HepG2 (cell line): ENCODE data around the gene GSK3B. TPM values are rescaled to one million over a fixed set of nuclear protein-coding genes. Genes with fewer than 3 reads are reported as not detected.
A peak's percentile ranks its signal among the peaks of the same experiment; 100 is the strongest.

Experiments used
- ATAC-seq: fragments of 200-7000 bp; cut with Tn5 transposase; 3 replicates; pipeline ENCODE4 v1.9.1; 2020; ENCODE audit warnings: mild to moderate bottlenecking, moderate library complexity
- BruUV-seq: library from RNA; stranded (reverse); fragments of 400-500 nt; replicated peaks from 2 replicates; lab custom pipeline; 2021; lab: Mats Ljungman, UMichigan
- CTCF ChIA-PET: fragments of 300-600 bp; formaldehyde crosslinking; extraction: SDS; loops from one replicate; lab custom pipeline; 2021; ENCODE audit warnings: low total read pairs, inconsistent platforms, low intra/inter-chr PET ratio; lab: Yijun Ruan, JAX
- POLR2A ChIA-PET: fragments of 350-600 bp; sonication (Branson Sonifier 250); formaldehyde crosslinking; loops from one replicate; lab custom pipeline; 2020; ENCODE audit warnings: antibody characterized with exemption, inconsistent platforms; lab: Yijun Ruan, JAX
- DNase-seq: peaks from one replicate; pipeline ENCODE4 v3.0.0-alpha.2; 2015; ENCODE audit warnings: low spot score
- FAIRE-seq: peaks from 3 replicates; lab custom pipeline; 2011; peaks lifted over from hg19 to GRCh38; lab: Jason Lieb, UNC
- H2AFZ ChIP-seq: one replicate; pipeline ENCODE4 v1.6.1; 2011; ENCODE audit warnings: low read length, inconsistent platforms
- H3K27ac ChIP-seq: fragments of 300-600 bp; 3 replicates; pipeline ENCODE4 v1.8.0; 2011; ENCODE audit warnings: mixed run types, mild to moderate bottlenecking, mixed read lengths, low read length, inconsistent platforms; ENCODE audit not compliant: insufficient read depth; ENCODE audit errors: extremely low read length
- H3K27me3 ChIP-seq, 2 experiments: fragments of 200-600 bp in 1 of 2; 2 replicates in 1 of 2; 3 replicates in 1 of 2; pipeline versions ENCODE4 v1.6.0 to v1.8.0; 2011; ENCODE audit warnings: low read length in 2 of 2, mild to moderate bottlenecking in 2 of 2, moderate library complexity in 2 of 2, inconsistent platforms in 1 of 2; ENCODE audit not compliant: insufficient read depth in 2 of 2, control insufficient read depth in 1 of 2
- H3K36me3 ChIP-seq, 2 experiments: fragments of 200-600 bp in 1 of 2; replicated peaks in 1 of 2; 2 replicates in 1 of 2; 3 replicates in 1 of 2; pipeline versions ENCODE4 v1.5.1 to v1.8.0; 2011; ENCODE audit warnings: low read length in 2 of 2, inconsistent platforms in 1 of 2; ENCODE audit not compliant: insufficient read depth in 2 of 2, control insufficient read depth in 1 of 2
- H3K4me1 ChIP-seq: 2 replicates; pipeline ENCODE4 v1.5.1; 2012; ENCODE audit warnings: low read length, inconsistent platforms; ENCODE audit not compliant: insufficient read depth
- H3K4me2 ChIP-seq: 2 replicates; pipeline ENCODE4 v1.6.0; 2011; ENCODE audit warnings: low read depth, low read length, inconsistent platforms
- H3K4me3 ChIP-seq, 3 experiments: fragments of 200-600 bp in 1 of 3; sonication (generic), shearing (Covaris generic) in 1 of 3; replicated peaks in 1 of 3; 2 replicates each; pipeline ENCODE4 v1.5.1; 2011 to 2016; ENCODE audit warnings: low read length in 3 of 3, inconsistent platforms in 2 of 3, low read depth in 2 of 3, mild to moderate bottlenecking in 2 of 3, control low read depth in 1 of 3, mixed read lengths in 1 of 3; ENCODE audit not compliant: insufficient read depth in 1 of 3
- H3K79me2 ChIP-seq: one replicate; pipeline ENCODE4 v1.6.1; 2011; ENCODE audit warnings: low read length, inconsistent platforms; ENCODE audit not compliant: insufficient read depth
- H3K9ac ChIP-seq: 2 replicates; pipeline ENCODE4 v1.6.0; 2011; ENCODE audit warnings: mild to moderate bottlenecking, low read depth, low read length, inconsistent platforms; ENCODE audit not compliant: insufficient read depth
- H3K9me3 ChIP-seq: 2 replicates; pipeline ENCODE4 v1.5.1; 2012; ENCODE audit warnings: mild to moderate bottlenecking, low read length
- H4K20me1 ChIP-seq: 2 replicates; pipeline ENCODE4 v1.6.0; 2011; ENCODE audit warnings: inconsistent platforms, mild to moderate bottlenecking, low read length, moderate library complexity; ENCODE audit not compliant: insufficient read depth
- HNF1A ChIP-seq, 2 experiments: sonication (generic) in 1 of 2; formaldehyde crosslinking in 1 of 2; IDR thresholded peaks; 2 replicates each; pipeline versions ENCODE4 v1.4.0 to v1.6.1; 2016 to 2020; ENCODE audit warnings: borderline replicate concordance in 1 of 2, low read depth in 1 of 2, mild to moderate bottlenecking in 1 of 2, missing genetic modification reagents in 1 of 2
- HOXD1 ChIP-seq: sonication (generic); formaldehyde crosslinking; IDR thresholded peaks from 2 replicates; pipeline ENCODE4 v1.5.0; 2020; ENCODE audit warnings: missing genetic modification reagents
- MAFF ChIP-seq: IDR thresholded peaks from 2 replicates; pipeline ENCODE4 v1.6.1; 2011; ENCODE audit warnings: low read depth, low read length, improper control_type of control experiment
- MAFK ChIP-seq, 2 experiments: IDR thresholded peaks in 1 of 2; conservative IDR thresholded peaks in 1 of 2; 2 replicates each; pipeline ENCODE4 v1.6.1; 2011; ENCODE audit warnings: improper control_type of control experiment in 2 of 2, low read length in 2 of 2
- ZNF3 ChIP-seq: IDR thresholded peaks from 2 replicates; pipeline ENCODE4 v1.7.0; 2017; ENCODE audit warnings: inconsistent platforms
- ZNF574 ChIP-seq: sonication (generic); formaldehyde crosslinking; IDR thresholded peaks from 2 replicates; pipeline ENCODE4 v1.4.0; 2020; ENCODE audit warnings: missing genetic modification reagents
- WGBS: methylation state at CpG from one replicate; pipeline ENCODE4 v1.1.6; 2017; ENCODE audit warnings: low lambda C conversion rate; 5-methylcytosine and 5-hydroxymethylcytosine counted together
- in situ Hi-C: cut with HindIII; loops from 2 replicates; pipeline ENCODE4 v1.10.0; 2017; ENCODE audit warnings: low pct_unique_long_range_greater_than_20kb; ENCODE audit not compliant: extremely low pct_ligation_motif_present
- intact Hi-C: fragments of 100-400 bp; cut with micrococcal nuclease; formaldehyde crosslinking; loops from one replicate; pipeline ENCODE4 v1.10.0; 2022; ENCODE audit not compliant: unreplicated experiment
- polyA plus RNA-seq, 8 experiments: library from polyadenylated mRNA; depleted of rRNA in 3 of 8; stranded (reverse) in 7 of 8; unstranded in 1 of 8; fragments of >200 nt; fragmentation: Illumina TruSeq in 4 of 8; extraction: Trizol in 4 of 8; gene quantifications; 2 replicates each; pipeline versions ENCODE4 v1.2.1 to v1.2.3, GENCODE V29; 2011 to 2016; ENCODE audit warnings: low read depth in 4 of 8, missing spikeins in 1 of 8, mixed read lengths in 1 of 8; ENCODE audit not compliant: insufficient read depth in 1 of 8
- total RNA-seq, 5 experiments: library from RNA; depleted of rRNA; stranded (reverse); fragments of >200 nt; fragmentation: Illumina TruSeq; extraction: Trizol; gene quantifications; 2 replicates each; pipeline ENCODE4 v1.2.3, GENCODE V29; 2016; ENCODE audit warnings: low read depth in 1 of 5

The GSK3B gene
- total and polyA plus RNA-seq, 2 of the 13 experiments (the other 11 are each of a cell fraction or from before 2014, with no cell fraction given), result 22.3 to 30.1 TPM

- H3K27me3 ChIP-seq, result no peaks in the 10 kb centered on the region
- no peak overlapping the region for H3K9ac ChIP-seq
- BruUV-seq, result no TSS peak
- no peak overlapping the region for H2AFZ ChIP-seq
- ChIA-PET CTCF (no interaction called here), POLR2A (no interaction called here)
- H3K4me3 ChIP-seq, result no peak overlapping the region
- H3K4me2 ChIP-seq, result no peak overlapping the region
- H3K9me3 ChIP-seq, result no peaks in the 10 kb centered on the region
- H3K36me3 ChIP-seq, result no peaks in the 10 kb centered on the region; a peak in 1 of 5 replicates
- peak; percentile 87 to 89 for TF ChIP-seq MAFK (conservative IDR thresholded peaks at IDR 0.05 in 1 of 2, IDR thresholded peaks at IDR 0.05 in 1 of 2; ENCODE audit: low read length in 2 of 2)
- no peak for TF ChIP-seq ZNF574 (CRISPR knock-in tag)
- TF ChIP-seq HOXD1 (CRISPR knock-in tag), result no peak
- TF ChIP-seq MAFF, result peak; percentile 82
- no peak for TF ChIP-seq ZNF3 (CRISPR knock-in tag)
- TF ChIP-seq HNF1A (IDR thresholded peaks at IDR 0.05; ENCODE audit: low read depth), result no peak
- no peak for TF ChIP-seq HNF1A (CRISPR knock-in tag; IDR thresholded peaks at IDR 0.05; ENCODE audit: borderline replicate concordance)
- TF ChIP-seq, all 625 proteins: peak for 2
- peaks cover 8% of the 10 kb centered on the region; the same call in 1 of the 2 replicates for H4K20me1 ChIP-seq
- DNase-seq (no peak), ATAC-seq (no peak), FAIRE-seq (no peak)
- in situ Hi-C loops (no loop called here), intact Hi-C loops (no loop called here)
- peaks cover 8% of the 10 kb centered on the region; the same call in 1 of the 2 replicates for H3K4me1 ChIP-seq
- peaks cover 27% of the 10 kb centered on the region for H3K79me2 ChIP-seq
- WGBS, result 90% methylated on average over 3 of the region's 3 CpGs
- H3K27ac ChIP-seq, result no peak overlapping the region
These were observed 160.0 kb downstream of the GSK3B start for GRCh38 chr3:119934249-119934648.
